ENCODE measurements around the gene MMP2.

MMP2 gene

GRCh38 chr16:55469821-55470532 is 9.0 kb upstream of the MMP2 start:
- no peak for DNase-seq

DNA sequence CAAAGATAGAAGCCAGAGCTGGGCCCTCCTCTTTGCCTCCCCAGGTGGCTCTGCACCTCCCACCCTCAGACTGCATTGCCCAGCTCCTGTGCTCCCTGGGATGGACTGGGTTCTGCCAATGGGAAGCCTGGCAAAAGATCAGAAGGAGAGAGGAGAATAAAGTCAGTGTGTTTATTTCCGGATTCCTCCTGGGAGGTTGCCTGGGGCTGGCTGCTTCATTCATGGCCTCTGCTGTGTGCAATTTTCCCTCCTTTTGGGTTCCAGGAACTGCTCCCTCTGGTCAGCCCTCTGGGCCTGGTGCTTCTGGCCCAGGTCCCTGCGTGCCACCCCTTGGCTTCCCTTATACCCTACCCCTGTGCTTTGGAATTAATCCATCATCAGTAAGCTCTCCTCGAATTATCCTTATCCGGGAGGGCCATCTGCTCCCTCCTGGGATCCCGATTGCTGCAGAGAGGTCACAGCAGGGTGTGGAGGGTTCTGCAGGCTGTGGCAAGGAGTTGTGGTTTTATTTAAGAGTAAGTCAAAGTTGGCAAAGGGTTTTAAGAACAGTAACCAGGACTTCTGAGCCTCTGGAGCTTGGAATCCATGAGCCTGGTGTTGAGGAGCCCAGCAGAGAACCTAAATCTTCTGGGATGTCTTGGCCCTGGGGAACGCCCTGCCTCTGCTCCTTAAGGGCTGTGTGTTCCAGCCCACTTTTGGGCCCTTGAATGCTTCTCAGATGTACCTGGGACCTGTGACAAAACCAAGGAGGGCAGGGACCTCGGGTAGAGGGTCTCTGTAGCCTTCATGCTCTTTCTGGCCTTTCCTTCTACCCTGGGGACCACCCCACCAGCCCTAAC is 8.2 kb upstream of the MMP2 start:
- DNase-seq: no peak

GRCh38 chr16:55471448-55472097 is 7.4 kb upstream of the MMP2 start:
- no peak for DNase-seq

GRCh38 chr16:55473587-55473986 is 5.4 kb upstream of the MMP2 start:
- DNase-seq: no peak

DNA sequence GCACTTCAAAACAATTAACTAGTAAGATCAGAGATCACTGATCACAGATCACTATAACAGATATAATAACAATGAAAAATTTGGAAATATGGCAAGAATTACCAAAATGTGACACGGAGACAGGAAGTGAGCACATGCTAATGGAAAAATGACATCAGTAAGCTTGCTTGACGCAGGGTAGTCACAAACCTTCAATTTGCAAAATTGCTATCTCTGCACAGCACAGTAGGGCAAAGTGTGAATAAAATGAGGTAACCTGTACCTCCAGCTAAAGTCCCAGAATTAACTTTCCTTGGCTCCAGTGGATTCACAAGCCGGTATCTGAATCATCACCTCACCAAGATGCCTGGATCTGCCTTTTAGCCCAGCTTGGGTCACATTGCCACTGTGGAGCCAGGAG is 4.2 kb upstream of the MMP2 start:
- DNase-seq: no peak

DNA sequence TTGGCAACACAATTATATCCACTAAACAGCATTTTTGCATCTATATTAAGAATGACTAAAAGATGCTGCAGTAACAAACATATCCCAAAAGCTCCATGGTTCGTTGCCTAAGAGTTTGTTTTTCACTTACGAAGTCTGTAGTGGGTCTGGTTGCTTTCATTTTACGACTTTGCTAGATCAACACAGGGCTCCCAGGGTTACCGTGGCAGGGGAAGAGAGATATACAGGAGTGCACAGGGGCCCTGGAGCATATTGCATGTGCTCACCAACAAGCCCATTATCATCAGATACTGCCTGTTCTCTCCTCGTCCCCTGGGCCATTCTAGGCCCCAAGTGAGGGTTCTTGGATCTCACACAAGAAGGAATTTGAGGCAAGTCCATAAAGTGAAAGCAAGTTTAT is 3.1 kb upstream of the MMP2 start:
- no peak for DNase-seq

DNA sequence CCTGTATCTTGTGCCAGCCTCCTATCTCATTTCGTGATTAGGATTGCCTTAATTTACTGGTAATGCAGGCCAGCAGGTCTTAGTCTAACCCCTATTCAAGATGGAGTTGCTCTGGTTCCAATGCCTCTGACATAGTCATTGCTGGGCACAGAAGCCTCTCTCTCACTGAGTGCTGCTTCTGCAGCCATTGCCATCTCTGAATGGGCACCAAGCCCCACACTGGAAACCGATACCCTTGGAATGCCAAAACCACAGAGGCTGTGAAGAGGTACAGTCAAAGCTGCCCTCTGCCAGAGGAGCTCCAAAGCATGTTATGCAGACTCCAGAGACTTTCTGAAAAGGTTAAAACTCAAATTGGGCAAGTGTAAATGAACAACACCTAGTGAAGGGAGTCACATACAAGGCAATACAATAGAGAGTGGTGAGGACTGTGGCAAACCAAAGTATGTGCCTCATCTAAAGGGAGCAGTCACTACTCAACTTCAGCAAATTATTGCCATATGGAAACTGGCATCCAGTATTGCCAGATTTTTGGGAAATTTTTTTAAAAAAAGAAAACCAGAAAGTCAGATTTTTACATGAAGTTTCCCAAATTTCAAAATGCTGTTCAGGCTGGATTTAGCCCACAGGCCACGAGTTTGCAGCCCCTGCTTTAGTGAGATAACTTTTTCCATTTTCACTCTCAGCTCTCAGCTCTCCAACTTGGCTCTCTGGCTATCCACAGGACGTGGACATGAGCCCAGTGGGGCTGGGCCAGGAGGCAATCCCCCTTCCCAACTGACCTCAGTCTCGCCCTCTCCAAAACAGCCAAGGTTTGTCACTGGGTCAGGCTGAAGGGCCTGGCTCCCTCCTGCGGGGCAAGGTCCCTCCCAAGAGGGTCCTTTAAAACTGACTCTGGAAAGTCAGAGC is 2.1 kb upstream of the MMP2 start:
- DNase-seq: no peak

DNA sequence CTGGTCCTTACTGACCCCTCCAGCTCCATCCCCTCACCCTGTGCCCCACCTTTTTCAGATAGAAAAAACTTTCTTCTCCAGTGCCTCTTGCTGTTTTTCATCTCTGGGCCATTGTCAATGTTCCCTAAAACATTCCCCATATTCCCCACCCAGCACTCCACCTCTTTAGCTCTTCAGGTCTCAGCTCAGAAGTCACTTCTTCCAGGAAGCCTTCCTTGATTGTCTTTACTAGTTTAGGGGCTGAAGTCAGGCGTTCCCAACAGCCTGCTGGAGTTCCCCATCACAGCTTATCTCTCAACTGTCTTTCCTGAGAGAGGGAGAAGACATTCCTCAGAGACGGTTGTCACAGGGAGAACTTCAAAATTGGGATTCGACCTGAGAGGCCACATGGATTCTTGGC is 1.3 kb upstream of the MMP2 start:
- no peak for DNase-seq

GRCh38 chr16:55479430-55480140 is 587 bp downstream of the MMP2 start:
- peak; percentile 62 for DNase-seq

- peak; percentile 17 for DNase-seq
Observed at GRCh38 chr16:55480228-55480655, 1.2 kb downstream of the MMP2 start.

DNA sequence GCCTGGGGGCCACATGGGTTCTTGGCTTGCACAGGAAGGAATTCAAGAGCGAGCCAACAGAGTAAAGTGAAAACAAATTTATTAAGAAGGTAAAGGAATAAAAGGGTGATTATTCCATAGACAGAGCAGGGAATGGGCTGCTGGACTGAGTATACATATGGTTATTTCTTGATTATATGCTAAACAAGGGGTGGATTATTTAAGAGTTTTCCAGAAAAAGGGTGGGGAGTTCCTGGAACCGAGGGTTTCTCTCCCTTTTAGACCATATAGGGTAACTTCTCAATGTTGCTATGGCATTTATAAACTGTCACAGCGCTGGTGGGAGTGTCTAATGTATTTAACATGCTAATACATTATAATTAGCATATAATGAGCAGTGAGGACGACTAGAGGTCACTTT is 2.0 kb downstream of the MMP2 start:
- no peak for DNase-seq

DNA sequence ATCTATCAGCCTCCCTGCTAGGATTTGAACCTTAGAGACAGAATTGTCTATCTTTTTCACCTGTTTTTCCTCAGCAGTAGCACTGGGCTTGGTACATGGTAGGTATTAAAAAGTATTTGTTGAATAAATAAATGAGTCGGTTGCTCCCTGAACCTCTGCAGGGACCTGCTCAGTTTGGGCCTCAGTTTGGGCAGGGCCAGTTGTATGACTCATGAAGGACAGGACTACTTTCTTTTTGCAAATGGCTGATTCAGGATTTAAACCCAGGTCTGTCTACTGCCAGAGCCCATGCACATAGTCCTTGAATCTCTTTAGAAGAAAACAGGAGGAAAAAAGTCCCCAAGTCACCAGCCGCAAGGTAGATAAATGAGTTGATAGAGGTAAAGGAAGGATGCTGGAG is 3.1 kb downstream of the MMP2 start:
- no peak for DNase-seq

GRCh38 chr16:55487048-55487803 is 8.2 kb downstream of the MMP2 start:
- no peak for DNase-seq

- DNase-seq: no peak
Observed at GRCh38 chr16:55488306-55488705, 9.3 kb downstream of the MMP2 start.

DNA sequence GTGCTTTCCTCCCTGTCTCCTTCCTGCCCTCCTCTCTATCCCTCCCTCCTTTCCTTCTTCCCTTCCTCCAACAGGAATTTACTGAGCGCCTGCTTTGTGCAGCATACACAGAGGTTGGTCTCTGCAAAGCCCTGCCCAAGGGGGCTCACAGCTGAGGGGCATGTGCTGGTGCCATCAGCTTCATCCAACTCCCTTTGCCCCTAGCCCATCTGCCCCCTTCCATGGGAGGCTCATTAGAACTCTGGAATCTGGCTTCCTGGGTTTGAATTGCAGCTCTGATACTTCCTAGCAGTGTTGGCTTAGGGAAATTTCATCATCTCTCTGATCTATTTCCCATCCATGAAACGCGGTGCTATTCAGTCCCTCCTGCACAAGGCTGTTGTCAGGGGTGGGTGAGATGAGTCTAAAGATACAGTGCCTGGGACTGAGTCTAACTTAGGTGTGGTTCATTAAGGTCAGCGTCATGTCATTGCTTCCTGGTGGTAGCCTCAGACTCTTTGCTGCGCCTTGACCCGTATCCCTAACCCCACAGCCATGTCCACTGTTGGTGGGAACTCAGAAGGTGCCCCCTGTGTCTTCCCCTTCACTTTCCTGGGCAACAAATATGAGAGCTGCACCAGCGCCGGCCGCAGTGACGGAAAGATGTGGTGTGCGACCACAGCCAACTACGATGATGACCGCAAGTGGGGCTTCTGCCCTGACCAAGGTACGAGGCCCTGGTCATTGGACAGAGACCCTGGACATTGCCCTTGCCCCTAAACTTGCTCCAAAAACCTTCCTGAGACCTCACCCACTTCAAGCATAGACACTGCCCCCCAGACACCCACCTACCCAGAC is 10.3 kb downstream of the MMP2 start:
- DNase-seq: no peak

GRCh38 chr16:55489956-55490265 is 10.9 kb downstream of the MMP2 start:
- no peak for DNase-seq

- DNase-seq: no peak
Observed at GRCh38 chr16:55490301-55490700, 11.3 kb downstream of the MMP2 start.

DNA sequence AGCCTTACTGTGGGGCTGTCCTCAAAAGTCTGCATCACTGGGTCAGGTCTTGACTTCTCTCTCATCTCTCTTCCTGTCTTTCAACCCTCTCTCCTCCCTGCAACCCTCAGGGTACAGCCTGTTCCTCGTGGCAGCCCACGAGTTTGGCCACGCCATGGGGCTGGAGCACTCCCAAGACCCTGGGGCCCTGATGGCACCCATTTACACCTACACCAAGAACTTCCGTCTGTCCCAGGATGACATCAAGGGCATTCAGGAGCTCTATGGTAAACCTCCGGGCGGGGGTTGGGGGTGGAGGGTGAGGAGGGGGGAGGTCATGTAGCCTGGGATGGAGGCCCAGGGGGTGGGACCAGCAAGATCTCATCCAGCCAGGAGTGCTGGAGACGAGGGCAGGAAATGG is 12.7 kb downstream of the MMP2 start:
- no peak for DNase-seq

- no peak for DNase-seq
Observed at GRCh38 chr16:55492756-55493380, 13.9 kb downstream of the MMP2 start.

DNA sequence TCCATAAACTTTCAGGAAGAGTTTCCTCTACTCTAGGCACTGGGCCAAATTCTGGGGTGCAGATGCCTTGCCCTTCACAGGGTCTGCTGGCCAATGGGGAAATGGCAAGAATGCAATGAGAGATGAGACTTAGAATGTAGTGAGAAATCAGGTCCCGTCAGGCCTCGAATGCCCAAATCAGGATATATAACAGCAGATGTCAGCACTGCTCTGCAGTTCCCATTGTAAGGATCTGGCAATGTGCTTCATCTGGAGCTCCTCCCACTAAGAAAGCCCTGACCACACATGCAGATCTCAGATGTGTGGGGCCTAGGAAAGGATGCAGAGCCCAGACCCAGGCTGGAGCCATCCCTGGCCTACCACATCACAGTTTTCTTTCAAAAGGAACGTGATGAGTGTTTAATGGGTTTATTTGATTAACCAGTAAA is 16.0 kb downstream of the MMP2 start:
- no peak for DNase-seq
